ENCODE results near the gene PAK1IP1. TPM values are rescaled to one million over a fixed set of nuclear protein-coding genes. Genes with fewer than 3 reads are reported as not detected.

Gene PAK1IP1
- total and polyA plus RNA-seq, 7 donors = 6.6 to 14.6 (median 10.8) TPM

GRCh38 chr6:10722820-10723566 is 28.2 kb downstream of the PAK1IP1 start, which contains the start of gene TMEM14C:
TMEM14C (plus strand) TSS chr6:10723070; CDS start chr6:10724614, 1,544 bp downstream.
- WGBS, 2 donors = 1% methylated on average over 55 of the region's 55 CpGs
- intact Hi-C loops (cut with DNase I) = loop anchor here (1.0 to 10.0 kb wide), 3 partner anchors 24 to 118 kb away; partner anchors contain the start of genes C6orf52, PAK1IP1 and TMEM14B
- Histone ChIP-seq H3K9me3 (peaks cover 0 to 4% (median 0%) of the 10 kb centered on the region in 4 donors), H3K36me3 (peaks cover 0 to 26% (median 8%) of the 10 kb centered on the region in 4 donors), H3K27ac (peak within 1 kb of the TSS; percentile 91 to 94 (median 93)), H3K4me3 (peak within 1 kb of the TSS; percentile 74 to 85 (median 79)), H3K27me3 (no peaks in the 10 kb centered on the region), H3K4me1 (peaks cover 0 to 36% (median 28%) of the 10 kb centered on the region in 4 donors)
- peak; percentile 80 to 87 for TF ChIP-seq POLR2A (IDR thresholded peaks at IDR 0.05)
- TF ChIP-seq EP300 (IDR thresholded peaks at IDR 0.05) = peak in 1 of 4 donors; percentile 15
- TF ChIP-seq CTCF (IDR thresholded peaks at IDR 0.05) = no peak
- peak; percentile 82 to 96 (median 94) for TF ChIP-seq POLR2AphosphoS5 (IDR thresholded peaks at IDR 0.05)
- peak; percentile 100 for DNase-seq

GRCh38 chr6:10723567-10723881 is 28.8 kb downstream of the PAK1IP1 start:
- Histone ChIP-seq H3K36me3 (peaks cover 0 to 31% (median 8%) of the 10 kb centered on the region in 4 donors), H3K27me3 (no peaks in the 10 kb centered on the region), H3K27ac (peak overlapping the region; percentile 91 to 94 (median 93)), H3K9me3 (peaks cover 0 to under 1% (median 0%) of the 10 kb centered on the region in 4 donors), H3K4me1 (peaks cover 0 to 36% (median 28%) of the 10 kb centered on the region in 4 donors), H3K4me3 (peak overlapping the region; percentile 74 to 85 (median 79))
- 8 to 39% methylated on average over 7 of the region's 7 CpGs for WGBS, 2 donors
- TF ChIP-seq POLR2AphosphoS5 (IDR thresholded peaks at IDR 0.05) = no peak
- TF ChIP-seq POLR2A (IDR thresholded peaks at IDR 0.05) = no peak
- TF ChIP-seq CTCF (IDR thresholded peaks at IDR 0.05) = no peak
- no peak for TF ChIP-seq EP300 (IDR thresholded peaks at IDR 0.05)
- DNase-seq = no peak
- intact Hi-C loops (cut with DNase I) = loop anchor here (1.0 to 10.0 kb wide), 3 partner anchors 24 to 119 kb away; partner anchors contain the start of genes C6orf52, PAK1IP1 and TMEM14B

- no peaks in the 10 kb centered on the region for H3K27me3 ChIP-seq
- 84 to 89% methylated on average over 6 of the region's 6 CpGs for WGBS, 2 donors
- TF ChIP-seq POLR2AphosphoS5 (IDR thresholded peaks at IDR 0.05) (no peak), CTCF (IDR thresholded peaks at IDR 0.05) (no peak), POLR2A (IDR thresholded peaks at IDR 0.05) (no peak), EP300 (IDR thresholded peaks at IDR 0.05) (no peak)
- no peak overlapping the region for H3K27ac ChIP-seq
- peaks cover 0 to 46% (median 13%) of the 10 kb centered on the region in 4 donors for H3K36me3 ChIP-seq
- intact Hi-C loops (cut with DNase I) = loop anchor here (10.0 kb wide), 1 partner anchor 120 kb away; no protein-coding TSS in a partner anchor
- H3K4me3 ChIP-seq = no peak overlapping the region
- H3K9me3 ChIP-seq = no peaks in the 10 kb centered on the region
- peak; percentile 8 for DNase-seq
- H3K4me1 ChIP-seq = peaks cover 0 to 35% (median 28%) of the 10 kb centered on the region in 4 donors
These were observed 30.3 kb downstream of the PAK1IP1 start for GRCh38 chr6:10725044-10725443.

- WGBS, 2 donors = 91 to 93% methylated on average over 9 of the region's 9 CpGs
- DNase-seq = no peak
- H3K4me3 ChIP-seq = no peak overlapping the region
- H3K27ac ChIP-seq = no peak overlapping the region
- TF ChIP-seq POLR2A (IDR thresholded peaks at IDR 0.05) (no peak), CTCF (IDR thresholded peaks at IDR 0.05) (no peak), POLR2AphosphoS5 (IDR thresholded peaks at IDR 0.05) (no peak), EP300 (IDR thresholded peaks at IDR 0.05) (no peak)
- intact Hi-C loops (cut with DNase I) = loop anchor here (10.0 kb wide), 1 partner anchor 121 kb away; no protein-coding TSS in a partner anchor
- no peaks in the 10 kb centered on the region for H3K9me3 ChIP-seq
- H3K4me1 ChIP-seq = peaks cover 0 to 36% (median 28%) of the 10 kb centered on the region in 4 donors
- H3K27me3 ChIP-seq = no peaks in the 10 kb centered on the region
- peaks cover 0 to 53% (median 19%) of the 10 kb centered on the region in 4 donors for H3K36me3 ChIP-seq
These were observed 30.9 kb downstream of the PAK1IP1 start for GRCh38 chr6:10725716-10726115.
